ENCODE measurements around the gene BTBD19.

BTBD19 gene

GRCh38 chr1:44853201-44853600 is 44.9 kb downstream of the BTBD19 start:
- Histone ChIP-seq H3K4me3 (ENCODE audit: insufficient read depth in 1 of 2, low read depth in 1 of 2, low read length in 2 of 2) (no peak overlapping the region), H3K27me3 (ENCODE audit: control insufficient read depth in 1 of 2, insufficient read depth in 1 of 2, low read length in 2 of 2) (no peaks in the 10 kb centered on the region), H2AFZ (ENCODE audit: low read depth, low read length) (no peak overlapping the region), H3K36me3 (ENCODE audit: control insufficient read depth in 1 of 2, insufficient read depth in 2 of 2, low read depth in 1 of 2, low read length in 2 of 2) (peaks cover 13 to 60% of the 10 kb centered on the region in 2 experiments), H3K18ac (ENCODE audit: low read depth in 1 of 2, low read length in 2 of 2) (no peak overlapping the region), H3K23ac (ENCODE audit: low read length in 2 of 2) (no peak overlapping the region), H4K91ac (ENCODE audit: low read length) (no peak overlapping the region), H2AK5ac (ENCODE audit: low read length, severe bottlenecking) (no peak overlapping the region), H3K14ac (ENCODE audit: low read length in 2 of 2) (no peak overlapping the region), H2BK5ac (ENCODE audit: low read depth, low read length, poor library complexity, severe bottlenecking) (no peak overlapping the region), H3K4me1 (ENCODE audit: control insufficient read depth, insufficient read depth, low read depth, low read length) (no peaks in the 10 kb centered on the region), H3K79me1 (replicated peaks; ENCODE audit: low read length, poor library complexity, severe bottlenecking) (no peaks in the 10 kb centered on the region), H3K4me2 (ENCODE audit: low read length, poor library complexity, severe bottlenecking) (no peak overlapping the region), H3K9ac (ENCODE audit: low read length) (no peak overlapping the region), H4K8ac (ENCODE audit: low read length) (no peak overlapping the region), H3K27ac (ENCODE audit: low read length, poor library complexity, severe bottlenecking) (no peak overlapping the region), H2BK15ac (ENCODE audit: low read depth, poor library complexity, severe bottlenecking) (no peak overlapping the region), H2BK12ac (ENCODE audit: low read length in 2 of 2) (no peak overlapping the region), H3K9me3 (ENCODE audit: control insufficient read depth, low read length) (no peaks in the 10 kb centered on the region), H2BK120ac (ENCODE audit: low read depth, low read length) (no peak overlapping the region), H3K4ac (ENCODE audit: low read depth in 1 of 2, low read length in 2 of 2) (no peak overlapping the region)
- 100% methylated on average over 5 of the region's 6 CpGs for WGBS
- no peak for DNase-seq

- 91% methylated on average over 1 of the region's 1 CpG for WGBS
- Histone ChIP-seq H4K91ac (ENCODE audit: low read length) (no peak overlapping the region), H3K14ac (ENCODE audit: low read length in 2 of 2) (no peak overlapping the region)
These were observed 46.6 kb downstream of the BTBD19 start for GRCh38 chr1:44854970-44855369.

GRCh38 chr1:44855742-44856141 is 47.4 kb downstream of the BTBD19 start:
- no peak overlapping the region for H2BK15ac ChIP-seq (ENCODE audit: low read depth, poor library complexity, severe bottlenecking)

More at GRCh38 chr1:44854970-44855369, 46.6 kb downstream of the BTBD19 start:
- no peak overlapping the region for H3K27ac ChIP-seq (ENCODE audit: low read length, poor library complexity, severe bottlenecking)
- no peak overlapping the region for H2BK12ac ChIP-seq (ENCODE audit: low read length in 2 of 2)
- no peaks in the 10 kb centered on the region for H3K9me3 ChIP-seq (ENCODE audit: control insufficient read depth, low read length)
- peaks cover 13 to 60% of the 10 kb centered on the region in 2 experiments for H3K36me3 ChIP-seq (ENCODE audit: control insufficient read depth in 1 of 2, insufficient read depth in 2 of 2, low read depth in 1 of 2, low read length in 2 of 2)
- DNase-seq: no peak
- H3K18ac ChIP-seq (ENCODE audit: low read depth in 1 of 2, low read length in 2 of 2): no peak overlapping the region
- H3K27me3 ChIP-seq (ENCODE audit: control insufficient read depth in 1 of 2, insufficient read depth in 1 of 2, low read length in 2 of 2): no peaks in the 10 kb centered on the region
- H3K4ac ChIP-seq (ENCODE audit: low read depth in 1 of 2, low read length in 2 of 2): no peak overlapping the region
- no peak overlapping the region for H2AFZ ChIP-seq (ENCODE audit: low read depth, low read length)
- H2BK5ac ChIP-seq (ENCODE audit: low read depth, low read length, poor library complexity, severe bottlenecking): no peak overlapping the region
- H3K4me1 ChIP-seq (ENCODE audit: control insufficient read depth, insufficient read depth, low read depth, low read length): no peaks in the 10 kb centered on the region
- H3K9ac ChIP-seq (ENCODE audit: low read length): no peak overlapping the region
- H3K79me1 ChIP-seq (replicated peaks; ENCODE audit: low read length, poor library complexity, severe bottlenecking): no peaks in the 10 kb centered on the region
- H4K8ac ChIP-seq (ENCODE audit: low read length): no peak overlapping the region
- H3K23ac ChIP-seq (ENCODE audit: low read length in 2 of 2): no peak overlapping the region
- H2BK15ac ChIP-seq (ENCODE audit: low read depth, poor library complexity, severe bottlenecking): no peak overlapping the region
- no peak overlapping the region for H3K4me2 ChIP-seq (ENCODE audit: low read length, poor library complexity, severe bottlenecking)
- H2BK120ac ChIP-seq (ENCODE audit: low read depth, low read length): no peak overlapping the region
- no peak overlapping the region for H2AK5ac ChIP-seq (ENCODE audit: low read length, severe bottlenecking)
- H3K4me3 ChIP-seq (ENCODE audit: insufficient read depth in 1 of 2, low read depth in 1 of 2, low read length in 2 of 2): no peak overlapping the region

GRCh38 chr1:44857446-44857845 is 49.1 kb downstream of the BTBD19 start:
- Histone ChIP-seq H3K4me3 (ENCODE audit: insufficient read depth in 1 of 2, low read depth in 1 of 2, low read length in 2 of 2) (no peak overlapping the region), H4K91ac (ENCODE audit: low read length) (peak overlapping the region; percentile 7), H3K4me1 (ENCODE audit: control insufficient read depth, insufficient read depth, low read depth, low read length) (no peaks in the 10 kb centered on the region), H3K14ac (ENCODE audit: low read length in 2 of 2) (no peak overlapping the region), H3K36me3 (ENCODE audit: control insufficient read depth in 1 of 2, insufficient read depth in 2 of 2, low read depth in 1 of 2, low read length in 2 of 2) (peaks cover 5 to 55% of the 10 kb centered on the region in 2 experiments), H2AK5ac (ENCODE audit: low read length, severe bottlenecking) (no peak overlapping the region), H3K79me1 (replicated peaks; ENCODE audit: low read length, poor library complexity, severe bottlenecking) (no peaks in the 10 kb centered on the region), H2BK15ac (ENCODE audit: low read depth, poor library complexity, severe bottlenecking) (no peak overlapping the region), H3K18ac (ENCODE audit: low read depth in 1 of 2, low read length in 2 of 2) (no peak overlapping the region), H4K8ac (ENCODE audit: low read length) (no peak overlapping the region), H2BK12ac (ENCODE audit: low read length in 2 of 2) (no peak overlapping the region), H2BK120ac (ENCODE audit: low read depth, low read length) (no peak overlapping the region), H2AFZ (ENCODE audit: low read depth, low read length) (no peak overlapping the region), H3K9me3 (ENCODE audit: control insufficient read depth, low read length) (no peaks in the 10 kb centered on the region), H3K23ac (ENCODE audit: low read length in 2 of 2) (no peak overlapping the region), H2BK5ac (ENCODE audit: low read depth, low read length, poor library complexity, severe bottlenecking) (no peak overlapping the region), H3K27me3 (ENCODE audit: control insufficient read depth in 1 of 2, insufficient read depth in 1 of 2, low read length in 2 of 2) (no peaks in the 10 kb centered on the region), H3K4ac (ENCODE audit: low read depth in 1 of 2, low read length in 2 of 2) (no peak overlapping the region), H3K27ac (ENCODE audit: low read length, poor library complexity, severe bottlenecking) (no peak overlapping the region), H3K9ac (ENCODE audit: low read length) (no peak overlapping the region), H3K4me2 (ENCODE audit: low read length, poor library complexity, severe bottlenecking) (no peak overlapping the region)
- no peak for DNase-seq
- WGBS: 99% methylated on average over 7 of the region's 7 CpGs

More at GRCh38 chr1:44855742-44856141, 47.4 kb downstream of the BTBD19 start:
- no peak overlapping the region for H4K8ac ChIP-seq (ENCODE audit: low read length)
- H4K91ac ChIP-seq (ENCODE audit: low read length): no peak overlapping the region
- no peak overlapping the region for H3K18ac ChIP-seq (ENCODE audit: low read depth in 1 of 2, low read length in 2 of 2)
- no peak overlapping the region for H3K9ac ChIP-seq (ENCODE audit: low read length)
- H2AK5ac ChIP-seq (ENCODE audit: low read length, severe bottlenecking): no peak overlapping the region
- no peak overlapping the region for H2BK5ac ChIP-seq (ENCODE audit: low read depth, low read length, poor library complexity, severe bottlenecking)
- H3K27ac ChIP-seq (ENCODE audit: low read length, poor library complexity, severe bottlenecking): no peak overlapping the region
- H2BK120ac ChIP-seq (ENCODE audit: low read depth, low read length): no peak overlapping the region
- H3K4me2 ChIP-seq (ENCODE audit: low read length, poor library complexity, severe bottlenecking): no peak overlapping the region
- H2AFZ ChIP-seq (ENCODE audit: low read depth, low read length): no peak overlapping the region
- H2BK12ac ChIP-seq (ENCODE audit: low read length in 2 of 2): no peak overlapping the region
- H3K14ac ChIP-seq (ENCODE audit: low read length in 2 of 2): no peak overlapping the region
- H3K23ac ChIP-seq (ENCODE audit: low read length in 2 of 2): no peak overlapping the region
- H3K36me3 ChIP-seq (ENCODE audit: control insufficient read depth in 1 of 2, insufficient read depth in 2 of 2, low read depth in 1 of 2, low read length in 2 of 2): peaks cover 5 to 54% of the 10 kb centered on the region in 2 experiments
- no peaks in the 10 kb centered on the region for H3K4me1 ChIP-seq (ENCODE audit: control insufficient read depth, insufficient read depth, low read depth, low read length)
- no peaks in the 10 kb centered on the region for H3K79me1 ChIP-seq (replicated peaks; ENCODE audit: low read length, poor library complexity, severe bottlenecking)
- 96% methylated on average over 6 of the region's 7 CpGs for WGBS
- no peaks in the 10 kb centered on the region for H3K9me3 ChIP-seq (ENCODE audit: control insufficient read depth, low read length)
- H3K27me3 ChIP-seq (ENCODE audit: control insufficient read depth in 1 of 2, insufficient read depth in 1 of 2, low read length in 2 of 2): no peaks in the 10 kb centered on the region
- H3K4ac ChIP-seq (ENCODE audit: low read depth in 1 of 2, low read length in 2 of 2): no peak overlapping the region
- no peak for DNase-seq
- no peak overlapping the region for H3K4me3 ChIP-seq (ENCODE audit: insufficient read depth in 1 of 2, low read depth in 1 of 2, low read length in 2 of 2)

All from mesenchymal stem cell (in vitro differentiated cells and primary cell).